ENCODE data around the gene EXOC3L1. TPM values are rescaled to one million over a fixed set of nuclear protein-coding genes. Genes with fewer than 3 reads are reported as not detected.

EXOC3L1 gene
- total and polyA plus RNA-seq, 12 donors: 1.8 to 8.8 (median 3.2) TPM

DNA sequence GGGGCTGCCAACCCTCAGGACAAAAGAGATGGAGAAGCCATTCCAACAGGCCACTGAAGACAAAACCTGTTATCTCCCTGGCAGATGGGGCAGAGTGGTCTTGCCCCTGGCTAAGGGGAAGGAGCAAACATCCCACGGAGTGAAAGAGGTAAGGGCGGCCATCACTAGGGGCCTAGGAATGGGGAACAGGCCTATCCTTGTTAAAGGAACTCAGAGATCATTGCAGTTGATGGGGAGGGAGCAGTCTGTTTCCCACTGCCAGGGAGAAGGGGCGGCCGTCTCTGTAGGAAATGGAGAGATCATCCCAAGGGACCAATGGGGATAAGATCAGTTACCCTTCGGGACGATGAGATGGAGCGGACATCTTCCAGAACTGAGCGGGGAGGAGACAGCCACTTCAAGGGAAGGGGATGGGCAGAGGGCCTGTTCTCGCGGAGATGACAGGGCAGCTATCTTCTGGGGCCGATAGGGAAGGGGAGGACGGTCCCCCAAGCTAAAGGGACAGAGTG lies 36.4 kb upstream of the EXOC3L1 start:
- intact Hi-C loops (cut with DNase I): loop anchor here in 3 of 10 donors (2.0 to 5.0 kb wide), 3 partner anchors 20 to 36 kb away; partner anchors contain the start of genes EXOC3L1 (in 3 of the 3), E2F4 (in 2 of the 3) and FHOD1 (in 1 of the 3)
- peak overlapping the region; percentile 59 to 93 (median 88) for H3K27ac ChIP-seq
- ATAC-seq (peak in 4 of 8 donors; percentile 2 to 6 (median 4)), DNase-seq (no peak)
- peaks cover 0 to 37% (median 29%) of the 10 kb centered on the region in 9 donors for H3K36me3 ChIP-seq
- peak overlapping the region; percentile 70 to 99 (median 92) for H3K4me3 ChIP-seq
- H3K9me3 ChIP-seq: no peaks in the 10 kb centered on the region
- H3K27me3 ChIP-seq: no peaks in the 10 kb centered on the region
- no peak for TF ChIP-seq CTCF (IDR thresholded peaks at IDR 0.05)
- peaks cover 5 to 39% (median 29%) of the 10 kb centered on the region in 9 donors for H3K4me1 ChIP-seq
- 7 to 8% methylated on average over 12 of the region's 12 CpGs for WGBS, 2 donors

DNA sequence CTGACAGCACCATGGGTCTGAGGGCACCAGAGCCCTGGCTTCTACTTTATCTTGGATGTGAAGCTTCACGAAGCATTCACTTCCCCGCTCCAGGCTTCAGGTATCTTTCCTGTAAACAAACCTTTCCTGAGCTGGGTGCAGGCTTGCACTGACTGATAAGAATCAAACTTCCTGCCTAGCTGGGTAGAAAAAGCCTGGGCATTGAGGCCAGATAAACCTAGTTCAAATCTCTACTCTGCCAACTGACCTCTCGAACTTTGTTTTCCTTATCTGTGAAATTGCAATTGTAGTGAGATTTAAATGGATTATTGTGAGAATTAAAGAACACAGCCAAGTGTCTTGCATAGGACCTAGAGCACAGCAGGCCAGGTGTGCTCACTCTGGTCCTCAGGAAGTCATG lies 34.1 kb upstream of the EXOC3L1 start:
- Histone ChIP-seq H3K9me3 (no peaks in the 10 kb centered on the region), H3K27me3 (no peaks in the 10 kb centered on the region), H3K4me3 (no peak overlapping the region), H3K4me1 (peaks cover 5 to 39% (median 30%) of the 10 kb centered on the region in 9 donors), H3K27ac (peak overlapping the region in 1 of 10 donors; percentile 13), H3K36me3 (peaks cover 0 to 22% (median 7%) of the 10 kb centered on the region in 9 donors)
- WGBS, 2 donors: 50 to 58% methylated on average over 3 of the region's 3 CpGs
- ATAC-seq (no peak), DNase-seq (no peak)
- no peak for TF ChIP-seq CTCF (IDR thresholded peaks at IDR 0.05)
- intact Hi-C loops (cut with DNase I): no loop called here

DNA sequence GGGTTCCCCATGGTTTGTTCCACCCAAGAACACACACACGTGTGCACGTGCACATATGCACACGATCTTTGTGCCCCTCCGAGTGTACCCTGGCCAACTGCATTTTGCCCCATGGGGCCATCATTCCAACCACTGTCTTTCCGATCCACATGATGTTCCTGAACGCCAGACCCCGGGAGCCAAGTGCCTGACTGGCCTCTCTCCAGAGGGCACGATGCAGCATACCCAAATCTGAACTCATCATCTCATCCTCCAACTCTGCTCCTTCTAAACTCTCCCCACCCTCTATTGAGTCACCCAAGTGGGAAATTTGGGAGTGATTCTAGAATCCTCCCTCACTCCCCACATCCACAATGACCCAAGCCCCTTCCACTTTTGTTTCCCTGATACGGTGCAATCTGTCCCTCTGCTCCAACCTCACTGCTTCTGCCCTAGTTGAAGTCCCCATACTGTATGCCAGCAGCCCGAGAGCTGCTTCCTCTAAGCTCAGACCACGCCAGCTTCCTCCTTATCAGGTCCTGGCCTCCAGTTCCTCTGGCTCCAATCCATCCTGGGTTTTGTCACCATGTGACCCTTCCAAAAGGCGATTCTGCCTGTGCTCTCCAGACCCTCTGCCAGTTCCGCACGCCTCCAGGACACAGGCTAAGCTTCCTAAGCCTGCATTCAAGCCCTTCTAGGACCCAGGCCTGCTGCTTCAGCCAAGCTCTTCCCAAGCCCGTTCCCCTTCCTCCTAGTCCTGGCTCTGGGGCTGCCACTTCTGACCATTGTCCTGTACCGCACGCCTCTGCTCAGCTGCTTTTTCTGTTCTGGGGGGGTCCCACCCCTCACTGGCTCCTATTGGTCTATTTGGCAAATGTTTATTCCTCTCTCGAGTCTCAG lies 26.9 kb upstream of the EXOC3L1 start:
- TF ChIP-seq CTCF (IDR thresholded peaks at IDR 0.05): no peak
- peaks cover 0 to 13% (median 0%) of the 10 kb centered on the region in 9 donors for H3K36me3 ChIP-seq
- H3K4me3 ChIP-seq: peak overlapping the region in 2 of 10 donors; percentile 4 to 16
- WGBS, 2 donors: 35 to 39% methylated on average over 18 of the region's 18 CpGs
- H3K4me1 ChIP-seq: peaks cover 7 to 48% (median 39%) of the 10 kb centered on the region in 9 donors
- peak overlapping the region in 9 of 10 donors; percentile 44 to 83 (median 77) for H3K27ac ChIP-seq
- DNase-seq (peak; percentile 44 to 81), ATAC-seq (peak; percentile 83 to 94 (median 91))
- intact Hi-C loops (cut with DNase I): no loop called here
- H3K27me3 ChIP-seq: no peaks in the 10 kb centered on the region
- no peaks in the 10 kb centered on the region for H3K9me3 ChIP-seq

DNA sequence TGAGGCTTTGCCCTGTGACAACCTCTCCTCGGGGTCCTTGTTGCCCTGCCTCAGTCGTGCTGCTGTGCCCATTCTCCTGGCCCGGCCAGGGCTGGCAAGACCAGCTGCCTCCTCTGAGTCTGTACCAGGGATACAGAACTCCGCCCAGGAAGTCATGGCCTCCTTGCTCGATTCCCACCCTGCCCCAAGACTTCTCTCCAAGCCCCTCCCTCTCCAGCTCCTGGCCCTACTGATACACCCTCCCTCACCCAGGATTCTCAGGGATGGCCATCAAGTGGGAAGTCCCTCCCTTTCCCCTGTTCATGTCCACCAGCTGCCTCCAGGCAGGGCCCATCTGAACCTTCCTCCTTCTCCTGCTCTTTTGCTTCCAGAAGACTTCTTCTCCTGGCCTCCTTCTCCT lies 25.8 kb upstream of the EXOC3L1 start:
- H3K27ac ChIP-seq: no peak overlapping the region
- TF ChIP-seq CTCF (IDR thresholded peaks at IDR 0.05): no peak
- H3K4me1 ChIP-seq: peaks cover 7 to 48% (median 39%) of the 10 kb centered on the region in 9 donors
- DNase-seq: no peak
- no peak overlapping the region for H3K4me3 ChIP-seq
- peaks cover 0 to 16% (median 0%) of the 10 kb centered on the region in 9 donors for H3K36me3 ChIP-seq
- H3K27me3 ChIP-seq: no peaks in the 10 kb centered on the region
- intact Hi-C loops (cut with DNase I): no loop called here
- ATAC-seq: no peak
- WGBS, 2 donors: 75 to 86% methylated on average over 5 of the region's 5 CpGs
- no peaks in the 10 kb centered on the region for H3K9me3 ChIP-seq

Data from heart right ventricle (tissue), 16 donors.